BE2C (cell line): Measurements from ENCODE around the gene ELOVL5.

Experiments used
- DNase-seq: peaks from one replicate; pipeline ENCODE4 v3.0.0-alpha.2; 2020
- H3K27me3 ChIP-seq: fragments of 250-450 bp; sonication (Bioruptor Pico); 2 replicates; pipeline ENCODE4 v1.5.1; 2020; ENCODE audit warnings: mild to moderate bottlenecking
- H3K36me3 ChIP-seq: fragments of 250-450 bp; sonication (Bioruptor Pico); 2 replicates; pipeline ENCODE4 v1.5.1; 2020; ENCODE audit warnings: mild to moderate bottlenecking
- H3K4me1 ChIP-seq: fragments of 250-450 bp; sonication (Bioruptor Pico); 2 replicates; pipeline ENCODE4 v1.5.1; 2020
- H3K4me3 ChIP-seq: 2 replicates; pipeline ENCODE4 v1.5.1; 2011; ENCODE audit warnings: low read depth, low read length
- H3K9me3 ChIP-seq: fragments of 250-450 bp; sonication (Bioruptor Pico); 2 replicates; pipeline ENCODE4 v1.5.1; 2020
- CTCF ChIP-seq: IDR thresholded peaks from 2 replicates; pipeline ENCODE4 v1.5.1; 2012; ENCODE audit warnings: mild to moderate bottlenecking, low read depth, low read length

The ELOVL5 gene

GRCh38 chr6:53344969-53345368 lies 3.8 kb downstream of the ELOVL5 start:
- DNase-seq = no peak
- H3K4me3 ChIP-seq = no peak overlapping the region
- H3K4me1 ChIP-seq = peaks cover 3% of the 10 kb centered on the region
- H3K36me3 ChIP-seq = peaks cover 9% of the 10 kb centered on the region
- no peaks in the 10 kb centered on the region for H3K27me3 ChIP-seq
- no peaks in the 10 kb centered on the region for H3K9me3 ChIP-seq
- no peak for TF ChIP-seq CTCF

- no peak for DNase-seq
- peaks cover 9% of the 10 kb centered on the region for H3K36me3 ChIP-seq
- TF ChIP-seq CTCF = no peak
Observed at GRCh38 chr6:53343092-53343491, 5.7 kb downstream of the ELOVL5 start.

GRCh38 chr6:53342217-53342616 lies 6.5 kb downstream of the ELOVL5 start:
- H3K4me3 ChIP-seq = no peak overlapping the region
- no peak for TF ChIP-seq CTCF
- DNase-seq = no peak
- H3K9me3 ChIP-seq = no peaks in the 10 kb centered on the region
- no peaks in the 10 kb centered on the region for H3K27me3 ChIP-seq
- H3K4me1 ChIP-seq = peaks cover 3% of the 10 kb centered on the region
- H3K36me3 ChIP-seq = peaks cover 16% of the 10 kb centered on the region

More at GRCh38 chr6:53343092-53343491, 5.7 kb downstream of the ELOVL5 start:
- Histone ChIP-seq H3K4me3 (no peak overlapping the region), H3K27me3 (no peaks in the 10 kb centered on the region), H3K4me1 (peaks cover 3% of the 10 kb centered on the region), H3K9me3 (no peaks in the 10 kb centered on the region)

- no peak for DNase-seq
- Histone ChIP-seq H3K9me3 (no peaks in the 10 kb centered on the region), H3K4me1 (peaks cover 3% of the 10 kb centered on the region), H3K27me3 (no peaks in the 10 kb centered on the region), H3K36me3 (peaks cover 14% of the 10 kb centered on the region), H3K4me3 (no peak overlapping the region)
- TF ChIP-seq CTCF = no peak
Observed at GRCh38 chr6:53340536-53340935, 8.2 kb downstream of the ELOVL5 start.

GRCh38 chr6:53339424-53339823 lies 9.3 kb downstream of the ELOVL5 start:
- Histone ChIP-seq H3K9me3 (no peaks in the 10 kb centered on the region), H3K4me3 (no peak overlapping the region), H3K36me3 (peaks cover 17% of the 10 kb centered on the region), H3K27me3 (no peaks in the 10 kb centered on the region), H3K4me1 (no peaks in the 10 kb centered on the region; the same call in 1 of the 2 replicates)
- no peak for DNase-seq
- TF ChIP-seq CTCF = no peak

- H3K9me3 ChIP-seq = no peaks in the 10 kb centered on the region
- no peak for TF ChIP-seq CTCF
- no peak overlapping the region for H3K4me3 ChIP-seq
- H3K36me3 ChIP-seq = peaks cover 17% of the 10 kb centered on the region
- DNase-seq = no peak
- H3K27me3 ChIP-seq = no peaks in the 10 kb centered on the region
- no peaks in the 10 kb centered on the region; the same call in 1 of the 2 replicates for H3K4me1 ChIP-seq
Observed at GRCh38 chr6:53338304-53338703, 10.4 kb downstream of the ELOVL5 start.
